PC-3 (cell line): ENCODE measurements around the gene STAG3. TPM values are rescaled to one million over a fixed set of nuclear protein-coding genes. Genes with fewer than 3 reads are reported as not detected.

Experiments
- ATAC-seq: fragments of 200-7000 bp; cut with Tn5 transposase; 2 replicates; pipeline ENCODE4 v1.9.1; 2020; ENCODE audit warnings: mild to moderate bottlenecking, moderate library complexity
- BruUV-seq: library from RNA; stranded (reverse); fragments of 400-500 nt; replicated peaks from 2 replicates; lab custom pipeline; 2021; lab: Mats Ljungman, UMichigan
- CTCF ChIA-PET: fragments of 300-600 bp; sonication (Branson Sonifier 250); formaldehyde crosslinking; loops from one replicate; lab custom pipeline; 2022; ENCODE audit warnings: antibody characterized with exemption; lab: Charles Lee
- POLR2A ChIA-PET: fragments of 300-600 bp; sonication (Branson Sonifier 250); formaldehyde crosslinking; loops from one replicate; lab custom pipeline; 2022; ENCODE audit warnings: antibody characterized with exemption; ENCODE audit not compliant: unreplicated experiment; lab: Charles Lee
- DNase-seq: peaks from one replicate; pipeline ENCODE4 v3.0.0-alpha.2; 2015
- H2AFZ ChIP-seq: fragments of 300-600 bp; sonication (generic); 2 replicates; pipeline ENCODE4 v1.6.0; 2016; ENCODE audit warnings: antibody characterized with exemption, low read length
- H3F3A ChIP-seq: fragments of 300-600 bp; sonication (generic); one replicate; pipeline ENCODE4 v1.6.0; 2017; ENCODE audit warnings: antibody characterized with exemption, low read length, control low read depth, mild to moderate bottlenecking; ENCODE audit not compliant: unreplicated experiment
- H3K27ac ChIP-seq: fragments of 300-600 bp; sonication (generic); 2 replicates; pipeline ENCODE4 v1.5.1; 2016; ENCODE audit warnings: mild to moderate bottlenecking, low read length
- H3K27me3 ChIP-seq: fragments of 300-600 bp; sonication (generic); 2 replicates; pipeline ENCODE4 v1.6.1; 2016; ENCODE audit warnings: low read length, mixed read lengths
- H3K36me3 ChIP-seq: fragments of 300-600 bp; sonication (generic); 2 replicates; pipeline ENCODE4 v1.6.1; 2016; ENCODE audit warnings: low read depth, mixed run types, low read length, mixed read lengths
- H3K4me1 ChIP-seq: fragments of 300-600 bp; sonication (generic); 2 replicates; pipeline ENCODE4 v1.5.1; 2016; ENCODE audit warnings: low read length; ENCODE audit not compliant: insufficient read depth
- H3K4me2 ChIP-seq: fragments of 300-600 bp; sonication (generic); 2 replicates; pipeline ENCODE4 v1.6.0; 2016; ENCODE audit warnings: low read length
- H3K4me3 ChIP-seq: fragments of 300-600 bp; sonication (generic); 2 replicates; pipeline ENCODE4 v1.5.1; 2016; ENCODE audit warnings: mild to moderate bottlenecking, low read length, mixed read lengths
- H3K79me2 ChIP-seq: fragments of 300-600 bp; sonication (generic); 2 replicates; pipeline ENCODE4 v1.6.1; 2017; ENCODE audit warnings: low read length, mixed read lengths
- H3K9ac ChIP-seq: fragments of 300-600 bp; sonication (generic); 2 replicates; pipeline ENCODE4 v1.6.0; 2016; ENCODE audit warnings: mild to moderate bottlenecking, low read length
- H3K9me2 ChIP-seq: fragments of 300-600 bp; sonication (generic); replicated peaks from 2 replicates; pipeline ENCODE4 v1.6.1; 2016; ENCODE audit warnings: mixed run types, low read length, mixed read lengths
- H3K9me3 ChIP-seq: fragments of 300-600 bp; sonication (generic); 2 replicates; pipeline ENCODE4 v1.6.1; 2016; ENCODE audit warnings: low read length, mixed read lengths
- H4K20me1 ChIP-seq: fragments of 300-600 bp; sonication (generic); 2 replicates; pipeline ENCODE4 v1.6.1; 2016; ENCODE audit warnings: low read length, mixed read lengths
- EZH2 ChIP-seq: fragments of 300-600 bp; sonication (generic); IDR thresholded peaks from one replicate; pipeline ENCODE4 v1.6.1; 2017; ENCODE audit warnings: antibody characterized with exemption, mild to moderate bottlenecking, low read length; ENCODE audit not compliant: unreplicated experiment
- EZH2phosphoT487 ChIP-seq: fragments of 300-600 bp; sonication (generic); IDR thresholded peaks from 2 replicates; pipeline ENCODE4 v1.6.1; 2018; ENCODE audit warnings: mild to moderate bottlenecking, antibody characterized with exemption, low read length, borderline replicate concordance
- intact Hi-C: fragments of 100-400 bp; cut with micrococcal nuclease; formaldehyde crosslinking; loops from 2 replicates; pipeline ENCODE4 v1.9.0; 2023
- total RNA-seq: library from RNA; depleted of rRNA; stranded (reverse); fragments of >200 nt; gene quantifications from 2 replicates; pipeline ENCODE4 v1.2.3, GENCODE V29; 2014
- TF ChIP-seq, protein P1 (sequence below): fragments of 300-600 bp; sonication (generic); conservative IDR thresholded peaks from 2 replicates; pipeline ENCODE4 v1.5.1; 2017; ENCODE audit warnings: antibody characterized with exemption, low read depth, mild to moderate bottlenecking, low read length

STAG3 gene
- total RNA-seq, 1 experiment from 2014 or later = 0.07 TPM

- no peaks in the 10 kb centered on the region for H3K36me3 ChIP-seq
- H4K20me1 ChIP-seq = no peaks in the 10 kb centered on the region
- H3F3A ChIP-seq = no peaks in the 10 kb centered on the region
- H3K27me3 ChIP-seq = no peaks in the 10 kb centered on the region
- no peaks in the 10 kb centered on the region for H3K9me3 ChIP-seq
- intact Hi-C loops = no loop called here
- no TSS peak for BruUV-seq
- H3K4me3 ChIP-seq = no peak overlapping the region
- CTCF ChIA-PET = no interaction called here
- DNase-seq (no peak), ATAC-seq (no peak)
- POLR2A ChIA-PET = no interaction called here
- no peak for TF ChIP-seq EZH2
- TF ChIP-seq, protein P1, sequence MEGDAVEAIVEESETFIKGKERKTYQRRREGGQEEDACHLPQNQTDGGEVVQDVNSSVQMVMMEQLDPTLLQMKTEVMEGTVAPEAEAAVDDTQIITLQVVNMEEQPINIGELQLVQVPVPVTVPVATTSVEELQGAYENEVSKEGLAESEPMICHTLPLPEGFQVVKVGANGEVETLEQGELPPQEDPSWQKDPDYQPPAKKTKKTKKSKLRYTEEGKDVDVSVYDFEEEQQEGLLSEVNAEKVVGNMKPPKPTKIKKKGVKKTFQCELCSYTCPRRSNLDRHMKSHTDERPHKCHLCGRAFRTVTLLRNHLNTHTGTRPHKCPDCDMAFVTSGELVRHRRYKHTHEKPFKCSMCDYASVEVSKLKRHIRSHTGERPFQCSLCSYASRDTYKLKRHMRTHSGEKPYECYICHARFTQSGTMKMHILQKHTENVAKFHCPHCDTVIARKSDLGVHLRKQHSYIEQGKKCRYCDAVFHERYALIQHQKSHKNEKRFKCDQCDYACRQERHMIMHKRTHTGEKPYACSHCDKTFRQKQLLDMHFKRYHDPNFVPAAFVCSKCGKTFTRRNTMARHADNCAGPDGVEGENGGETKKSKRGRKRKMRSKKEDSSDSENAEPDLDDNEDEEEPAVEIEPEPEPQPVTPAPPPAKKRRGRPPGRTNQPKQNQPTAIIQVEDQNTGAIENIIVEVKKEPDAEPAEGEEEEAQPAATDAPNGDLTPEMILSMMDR = no peak
- TF ChIP-seq EZH2phosphoT487 = no peak
- no peak overlapping the region for H3K4me2 ChIP-seq
- no peaks in the 10 kb centered on the region for H3K79me2 ChIP-seq
- no peaks in the 10 kb centered on the region; the same call in 1 of the 2 replicates for H3K4me1 ChIP-seq
- H2AFZ ChIP-seq = no peak overlapping the region
- no peak overlapping the region for H3K27ac ChIP-seq
- H3K9ac ChIP-seq = no peak overlapping the region
- H3K9me2 ChIP-seq = no peaks in the 10 kb centered on the region
Measured at GRCh38 chr7:100185726-100186125, 8.0 kb downstream of the STAG3 start.

DNA sequence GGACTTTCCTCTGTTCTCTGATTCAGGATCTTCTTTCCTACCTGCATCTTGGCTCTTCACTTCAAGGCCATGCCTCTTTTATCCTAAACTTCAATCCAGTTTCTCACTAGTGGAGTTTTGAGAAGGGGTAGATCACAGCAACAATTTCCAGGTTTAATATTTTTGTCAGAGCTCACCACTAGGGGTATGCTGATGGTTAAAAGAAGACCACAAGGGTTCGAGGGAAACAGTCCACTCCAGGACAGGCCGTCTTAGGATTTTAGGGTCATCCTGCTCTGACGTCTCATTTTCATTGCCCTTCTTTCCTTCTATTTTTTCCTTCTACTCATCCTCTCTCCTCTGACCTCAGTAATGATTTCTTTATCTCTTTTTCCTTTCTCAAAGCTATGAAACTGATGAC is 11.3 kb downstream of the STAG3 start:
- H3K27me3 ChIP-seq = no peaks in the 10 kb centered on the region
- ATAC-seq = 0 out of 2 replicates have a peak, but pooled peaks have one; percentile 33
- CTCF ChIA-PET = interaction anchor here (1.0 kb wide), 1 partner anchor 21 kb away, joined by 3 read pairs; the partner anchor contains the start of gene GAL3ST4

More for the DNA sequence above, 11.3 kb downstream of the STAG3 start:
- H3K9me2 ChIP-seq = no peaks in the 10 kb centered on the region
- no peak overlapping the region for H3K9ac ChIP-seq
- no peaks in the 10 kb centered on the region; the same call in 1 of the 2 replicates for H3K4me1 ChIP-seq
- H3K4me3 ChIP-seq = no peak overlapping the region
- BruUV-seq = no TSS peak
- H2AFZ ChIP-seq = no peak overlapping the region
- H4K20me1 ChIP-seq = no peaks in the 10 kb centered on the region
- no peaks in the 10 kb centered on the region for H3F3A ChIP-seq
- POLR2A ChIA-PET = interaction anchor here (0.7 kb wide), 1 partner anchor 34 kb away, joined by 5 read pairs; no protein-coding TSS in a partner anchor
- no peak overlapping the region for H3K4me2 ChIP-seq
- intact Hi-C loops = no loop called here
- no peak for DNase-seq
- TF ChIP-seq EZH2phosphoT487 = no peak
- TF ChIP-seq, protein P1 = 0 out of 2 replicates have a peak, but pooled peaks have one; percentile 15
- H3K9me3 ChIP-seq = no peaks in the 10 kb centered on the region
- no peaks in the 10 kb centered on the region for H3K36me3 ChIP-seq
- H3K79me2 ChIP-seq = no peaks in the 10 kb centered on the region
- no peak overlapping the region for H3K27ac ChIP-seq
